ENCODE data around the gene SLC16A2.

DNA sequence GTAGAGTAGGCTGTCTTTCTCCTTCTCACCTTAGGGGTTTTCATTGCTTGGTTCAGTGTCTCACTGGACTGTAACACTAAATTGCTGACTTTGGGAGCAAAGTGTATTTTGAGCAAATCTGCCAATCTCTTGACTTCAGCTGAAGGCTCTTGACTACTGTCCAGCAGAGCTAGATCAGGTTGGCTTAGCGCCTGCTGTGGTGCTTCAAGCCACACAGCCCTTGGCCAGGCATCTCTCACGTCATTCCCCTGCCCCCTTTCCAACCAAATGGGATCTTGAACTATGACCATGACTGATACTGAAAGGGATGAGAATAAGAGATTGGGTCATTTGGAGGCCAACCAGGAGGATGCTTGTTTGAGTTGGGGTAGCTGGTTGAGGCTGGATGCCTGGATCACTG lies 4.8 kb downstream of the SLC16A2 start:
- no peak for TF ChIP-seq CTCF (IDR thresholded peaks at IDR 0.05)
- no peak for TF ChIP-seq POLR2A (IDR thresholded peaks at IDR 0.05)
- no peak for TF ChIP-seq POLR2AphosphoS5 (IDR thresholded peaks at IDR 0.05)
